H1 (cell line): ENCODE measurements around the gene TRIM15. TPM values are rescaled to one million over a fixed set of nuclear protein-coding genes. Genes with fewer than 3 reads are reported as not detected.
A peak's percentile ranks its signal among the peaks of the same experiment; 100 is the strongest.

Experiments used
- CTCF ChIA-PET: fragments of 300-600 bp; sonication (Branson Sonifier 250); formaldehyde crosslinking; loops from one replicate; lab custom pipeline; 2021; ENCODE audit not compliant: partially characterized antibody; lab: Charles Lee
- POLR2A ChIA-PET: fragments of 300-600 bp; sonication (Branson Sonifier 250); formaldehyde crosslinking; loops from one replicate; lab custom pipeline; 2021; ENCODE audit warnings: inconsistent platforms; ENCODE audit not compliant: partially characterized antibody; lab: Charles Lee
- DNase-seq, 2 experiments: peaks; one replicate each; pipeline versions ENCODE4 v3.0.0 to v3.0.0-alpha.2; 2010 to 2022; ENCODE audit warnings: low spot score in 2 of 2, low read depth in 1 of 2, mixed read lengths in 1 of 2
- FAIRE-seq: peaks from 2 replicates; lab custom pipeline; 2011; peaks lifted over from hg19 to GRCh38; lab: Jason Lieb, UNC
- H2AFZ ChIP-seq: 2 replicates; pipeline ENCODE4 v1.8.1; 2012; ENCODE audit warnings: low read length, inconsistent platforms
- H2AK5ac ChIP-seq: 2 replicates; pipeline ENCODE4 v1.6.1; 2013; ENCODE audit warnings: low read depth, low read length
- H2BK120ac ChIP-seq: replicated peaks from 2 replicates; pipeline ENCODE3; 2013; ENCODE audit warnings: low read depth, low read length, inconsistent platforms
- H2BK12ac ChIP-seq: 2 replicates; pipeline ENCODE4 v1.6.1; 2013; ENCODE audit warnings: low read depth, low read length
- H2BK15ac ChIP-seq: 2 replicates; pipeline ENCODE4 v1.6.1; 2013; ENCODE audit warnings: low read length
- H2BK20ac ChIP-seq: 2 replicates; pipeline ENCODE4 v1.6.1; 2013; ENCODE audit warnings: low read length
- H2BK5ac ChIP-seq: 2 replicates; pipeline ENCODE4 v1.6.1; 2013; ENCODE audit warnings: low read depth, low read length
- H3K14ac ChIP-seq: 2 replicates; pipeline ENCODE4 v1.6.1; 2013; ENCODE audit warnings: inconsistent platforms; ENCODE audit not compliant: insufficient read length
- H3K18ac ChIP-seq: 2 replicates; pipeline ENCODE4 v1.6.1; 2013; ENCODE audit warnings: low read length; ENCODE audit errors: extremely low read depth
- H3K23ac ChIP-seq: 2 replicates; pipeline ENCODE4 v1.6.1; 2013; ENCODE audit warnings: inconsistent platforms; ENCODE audit not compliant: insufficient read length
- H3K23me2 ChIP-seq: 2 replicates; pipeline ENCODE4 v1.6.1; 2013; ENCODE audit warnings: low read depth, low read length
- H3K27ac ChIP-seq: 2 replicates; pipeline ENCODE4 v1.6.1; 2011; ENCODE audit warnings: low read depth, low read length, inconsistent platforms
- H3K27me3 ChIP-seq, 4 experiments: replicated peaks in 1 of 4; 1 replicate in 1 of 4; 2 replicates in 3 of 4; pipeline versions ENCODE4 v1.6.1 to v1.8.1; 2011 to 2013; ENCODE audit warnings: low read length in 3 of 4, mild to moderate bottlenecking in 3 of 4, inconsistent platforms in 2 of 4, mixed read lengths in 2 of 4, moderate library complexity in 1 of 4; ENCODE audit not compliant: control insufficient read depth in 3 of 4, insufficient read depth in 3 of 4; ENCODE audit errors: extremely low read depth in 1 of 4
- H3K36me3 ChIP-seq, 4 experiments: 2 replicates each; pipeline versions ENCODE4 v1.6.1 to v1.8.1; 2011 to 2013; ENCODE audit warnings: mild to moderate bottlenecking in 4 of 4, low read length in 3 of 4, moderate library complexity in 2 of 4, control low read depth in 1 of 4, inconsistent platforms in 1 of 4; ENCODE audit not compliant: insufficient read depth in 4 of 4, control insufficient read depth in 2 of 4
- H3K4ac ChIP-seq: replicated peaks from 2 replicates; pipeline ENCODE3; 2013; ENCODE audit warnings: low read length, low read depth, mixed read lengths, inconsistent platforms; ENCODE audit not compliant: insufficient read length
- H3K4me1 ChIP-seq, 4 experiments: replicated peaks in 1 of 4; 1 replicate in 1 of 4; 2 replicates in 3 of 4; pipeline versions ENCODE4 v1.6.1 to v1.8.1; 2011 to 2013; ENCODE audit warnings: low read length in 3 of 4, inconsistent platforms in 2 of 4, mixed read lengths in 1 of 4; ENCODE audit not compliant: insufficient read depth in 4 of 4, control insufficient read depth in 3 of 4
- H3K4me2 ChIP-seq, 2 experiments: 2 replicates each; pipeline versions ENCODE4 v1.6.1 to v1.8.1; 2011 to 2013; ENCODE audit warnings: low read depth in 2 of 2, low read length in 2 of 2, control low read depth in 1 of 2, inconsistent platforms in 1 of 2, mild to moderate bottlenecking in 1 of 2; ENCODE audit not compliant: insufficient read depth in 1 of 2
- H3K4me3 ChIP-seq, 4 experiments: fragments of 200-600, 300-600 bp in 1 of 4; sonication (generic), shearing (Covaris generic), sonication (Bioruptor Twin) in 1 of 4; 2 replicates each; pipeline versions ENCODE4 v1.5.1 to v1.8.1; 2011 to 2016; ENCODE audit warnings: low read length in 4 of 4, low read depth in 3 of 4, control low read depth in 2 of 4, inconsistent platforms in 2 of 4, mild to moderate bottlenecking in 2 of 4, mixed read lengths in 1 of 4, moderate library complexity in 1 of 4; ENCODE audit not compliant: insufficient read depth in 2 of 4; ENCODE audit errors: extremely low read depth in 1 of 4
- H3K56ac ChIP-seq: replicated peaks from 2 replicates; pipeline ENCODE3; 2013; ENCODE audit warnings: low read depth, mild to moderate bottlenecking, mixed read lengths, low read length, inconsistent platforms; ENCODE audit not compliant: insufficient read length
- H3K79me1 ChIP-seq: 2 replicates; pipeline ENCODE4 v1.6.1; 2013; ENCODE audit warnings: low read depth, low read length, control low read depth
- H3K79me2 ChIP-seq, 2 experiments: 2 replicates each; pipeline versions ENCODE4 v1.6.1 to v1.8.1; 2012 to 2013; ENCODE audit warnings: low read length in 2 of 2, mild to moderate bottlenecking in 2 of 2, inconsistent platforms in 1 of 2; ENCODE audit not compliant: insufficient read depth in 2 of 2, control insufficient read depth in 1 of 2
- H3K9ac ChIP-seq, 4 experiments: replicated peaks in 1 of 4; 1 replicate in 1 of 4; 2 replicates in 3 of 4; pipeline versions ENCODE4 v1.6.1 to v1.8.1; 2011 to 2013; ENCODE audit warnings: low read depth in 3 of 4, low read length in 3 of 4, control low read depth in 2 of 4, mild to moderate bottlenecking in 2 of 4, moderate library complexity in 2 of 4, inconsistent platforms in 1 of 4; ENCODE audit errors: extremely low read depth in 1 of 4
- H3K9me3 ChIP-seq, 2 experiments: 2 replicates each; pipeline versions ENCODE4 v1.6.1 to v1.8.1; 2012 to 2013; ENCODE audit warnings: mild to moderate bottlenecking in 2 of 2, moderate library complexity in 2 of 2, control low read depth in 1 of 2, inconsistent platforms in 1 of 2, low read depth in 1 of 2, low read length in 1 of 2, mixed read lengths in 1 of 2; ENCODE audit not compliant: insufficient read depth in 2 of 2
- H4K20me1 ChIP-seq, 2 experiments: replicated peaks in 1 of 2; 2 replicates each; pipeline versions ENCODE3 to v1.8.1; 2011 to 2013; ENCODE audit warnings: inconsistent platforms in 2 of 2, low read length in 2 of 2, mild to moderate bottlenecking in 1 of 2; ENCODE audit not compliant: insufficient read depth in 2 of 2, control insufficient read depth in 1 of 2
- H4K5ac ChIP-seq: 2 replicates; pipeline ENCODE4 v1.6.1; 2013; ENCODE audit warnings: low read length, low read depth, mixed read lengths, inconsistent platforms; ENCODE audit not compliant: insufficient read length
- H4K8ac ChIP-seq: 2 replicates; pipeline ENCODE4 v1.8.0; 2013; ENCODE audit warnings: mild to moderate bottlenecking, moderate library complexity, low read length, inconsistent platforms; ENCODE audit not compliant: insufficient read depth; ENCODE audit errors: extremely low read depth
- H4K91ac ChIP-seq: replicated peaks from 2 replicates; pipeline ENCODE3; 2013; ENCODE audit warnings: low read length, mixed read lengths, inconsistent platforms; ENCODE audit not compliant: insufficient read length
- TAF1 ChIP-seq: IDR thresholded peaks from 2 replicates; pipeline ENCODE4 v1.6.1; 2011; ENCODE audit warnings: mild to moderate bottlenecking, low read depth, low read length
- TEAD4 ChIP-seq: IDR thresholded peaks from 2 replicates; pipeline ENCODE4 v1.6.1; 2012; ENCODE audit warnings: low read depth, low read length, inconsistent platforms, mixed read lengths
- WGBS, 2 experiments: shearing (Covaris generic) in 1 of 2; methylation state at CpG; one replicate each; pipeline versions ENCODE4 v1.1.6 to v1.1.7; 2013 to 2015; ENCODE audit warnings: low lambda C conversion rate in 2 of 2, mixed read lengths in 2 of 2, inconsistent platforms in 1 of 2, low coverage in 1 of 2, missing lambda C conversion rate in 1 of 2; ENCODE audit not compliant: insufficient replicate concordance in 2 of 2, insufficient coverage in 1 of 2, insufficient read length in 1 of 2; ENCODE audit errors: extremely low coverage in 1 of 2, missing lambda C conversion rate in 1 of 2; 5-methylcytosine and 5-hydroxymethylcytosine counted together
- long read RNA-seq, 2 experiments: library from RNA in 1 of 2; library from capped mRNA in 1 of 2; stranded (forward); transcript quantifications; one replicate each; pipeline ENCODE4 v2.0.0, GENCODE V29; 2021; ENCODE audit warnings: inconsistent platforms in 1 of 2
- polyA minus RNA-seq, 3 experiments: library from RNA; depleted of rRNA, polyadenylated mRNA; stranded (reverse); fragments of >200 nt; gene quantifications; 1 replicate in 2 of 3; 2 replicates in 1 of 3; pipeline ENCODE4 v1.2.3, GENCODE V29; 2011
- polyA plus RNA-seq, 7 experiments: library from polyadenylated mRNA; depleted of rRNA in 3 of 7; stranded (reverse) in 5 of 7; unstranded in 2 of 7; fragments of >200 nt in 5 of 7; fragments of 200-250 nt in 2 of 7; gene quantifications; 1 replicate in 5 of 7; 2 replicates in 1 of 7; 4 replicates in 1 of 7; pipeline versions ENCODE4 v1.2.1 to v1.2.3, GENCODE V29; 2011 to 2013; ENCODE audit warnings: missing spikeins in 2 of 7, mixed read lengths in 2 of 7
- total RNA-seq: library from RNA; stranded (reverse); fragmentation: NEBNext Ultra II Directional; extraction: Animal tissue kit (Norgen Biotek cat#: 25700); gene quantifications from 2 replicates; pipeline ENCODE4 v1.2.1, GENCODE V29; 2021

Gene TRIM15
- total RNA-seq (0.48 and 0.54 TPM in 2 replicates), polyA plus RNA-seq (2011; rRNA removed) (0.18 and 0.19 TPM in 2 replicates), polyA minus RNA-seq (2011; rRNA and poly(A)+ RNA removed) (0.07 and 0.22 TPM in 2 replicates)
- 0.30 TPM for polyA plus RNA-seq (2011; cell fraction: cytosol; rRNA removed)
- polyA plus RNA-seq (2011; cell fraction: nucleus; rRNA removed), result 0.31 TPM
- 0.09 to 0.20 TPM (median 0.13 TPM) in 3 of 4 replicates, not detected in the other for polyA plus RNA-seq (2012, experiment 1 of 2)
- polyA plus RNA-seq (2012, experiment 2 of 2), result 0.12 TPM
- polyA plus RNA-seq (2013, experiment 1 of 2), result 0.16 TPM
- 0.20 TPM for polyA plus RNA-seq (2013, experiment 2 of 2)
- not detected for polyA minus RNA-seq (2011; cell fraction: cytosol; rRNA and poly(A)+ RNA removed)
- 0.70 TPM for polyA minus RNA-seq (2011; cell fraction: nucleus; rRNA and poly(A)+ RNA removed)
- long read RNA-seq, experiment 1, result 0 reads
- long read RNA-seq, experiment 2, result 0 reads

DNA sequence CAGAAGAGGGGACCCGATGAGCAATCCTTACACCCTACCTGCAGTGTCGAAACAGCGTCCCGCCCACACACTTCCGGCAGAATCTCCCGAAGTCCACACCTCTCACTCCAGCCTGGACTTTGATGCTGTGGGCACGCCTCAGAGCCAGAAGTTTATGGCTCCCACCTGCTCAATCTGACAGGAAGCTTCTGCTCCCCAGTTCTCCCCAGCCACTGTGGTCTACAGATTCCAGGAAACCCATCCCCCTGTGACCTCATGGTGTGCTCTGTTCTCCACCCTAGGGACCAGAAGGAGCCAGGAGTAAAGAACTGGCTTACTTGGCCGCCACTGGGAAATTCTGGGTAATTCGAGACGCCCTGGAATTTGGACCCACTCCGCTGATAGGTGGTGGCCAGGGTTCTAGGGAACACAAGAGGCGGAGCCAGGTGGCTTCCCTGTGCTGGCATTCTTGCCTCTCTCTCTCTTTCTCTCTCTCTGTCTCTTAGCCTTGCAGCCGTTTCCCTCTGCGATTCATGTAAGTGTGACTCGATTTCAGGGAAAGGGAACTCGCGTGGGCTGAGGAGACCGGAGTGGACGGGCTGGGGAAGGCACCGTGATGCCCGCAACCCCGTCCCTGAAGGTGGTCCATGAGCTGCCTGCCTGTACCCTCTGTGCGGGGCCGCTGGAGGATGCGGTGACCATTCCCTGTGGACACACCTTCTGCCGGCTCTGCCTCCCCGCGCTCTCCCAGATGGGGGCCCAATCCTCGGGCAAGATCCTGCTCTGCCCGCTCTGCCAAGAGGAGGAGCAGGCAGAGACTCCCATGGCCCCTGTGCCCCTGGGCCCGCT is at the start of gene TRIM15:
Gene TRIM15 (plus strand): TSS at position 457 of the 828 bp plus-strand sequence. CDS start 139 bp downstream, at position 596.
- no peak within 1 kb of the TSS for H3K27ac ChIP-seq
- no peaks in the 10 kb centered on the region for H3K23me2 ChIP-seq
- H4K91ac ChIP-seq, result no peak within 1 kb of the TSS
- FAIRE-seq, result no peak
- H3K9me3 ChIP-seq, result no peaks in the 10 kb centered on the region
- H3K79me2 ChIP-seq, result no peaks in the 10 kb centered on the region
- H3K4me2 ChIP-seq, result peak within 1 kb of the TSS; percentile 9 to 17; a peak in 1 of 4 replicates
- no peaks in the 10 kb centered on the region for H3K36me3 ChIP-seq
- H3K27me3 ChIP-seq, result peaks cover 0 to 5% (median 2%) of the 10 kb centered on the region in 4 experiments; a peak in 3 of 7 replicates
- POLR2A ChIA-PET, result interaction anchor here (0.8 kb wide), 1 partner anchor 102 kb away, joined by 3 read pairs; the partner anchor contains the start of gene POLR1H
- H2BK20ac ChIP-seq, result no peak within 1 kb of the TSS
- peak within 1 kb of the TSS; percentile 90 for H2AFZ ChIP-seq
- H3K4me1 ChIP-seq, result peaks cover 0 to 4% (median 2%) of the 10 kb centered on the region in 4 experiments; a peak in 1 of 7 replicates
- peak within 1 kb of the TSS; percentile 41; the same call in 1 of the 2 replicates for H4K8ac ChIP-seq
- H2BK15ac ChIP-seq, result no peak within 1 kb of the TSS
- H3K14ac ChIP-seq, result no peak within 1 kb of the TSS
- peak within 1 kb of the TSS; percentile 48; the same call in 1 of the 2 replicates for H3K18ac ChIP-seq
- H4K5ac ChIP-seq, result no peak within 1 kb of the TSS
- H2BK12ac ChIP-seq, result 0 out of 2 replicates have a peak within 1 kb of the TSS, but pooled peaks have one; percentile 17
- H3K4ac ChIP-seq, result no peak within 1 kb of the TSS
- no peak within 1 kb of the TSS for H3K56ac ChIP-seq
- H3K9ac ChIP-seq, result no peak within 1 kb of the TSS
- no peaks in the 10 kb centered on the region for H3K79me1 ChIP-seq
- no peaks in the 10 kb centered on the region for H4K20me1 ChIP-seq
- H2BK120ac ChIP-seq, result no peak within 1 kb of the TSS
- no peak within 1 kb of the TSS for H2AK5ac ChIP-seq
- H3K4me3 ChIP-seq, result no peak within 1 kb of the TSS
- 85% methylated on average over 24 of the region's 31 CpGs; no CpG with 5 or more reads in 1 of the 2 experiments for whole genome bisulfite sequencing, 2 experiments
- CTCF ChIA-PET, result interaction anchor here (0.6 to 1.5 kb wide), 5 partner anchors 15 to 61 kb away, joined by 3 to 13 read pairs (median 3); no protein-coding TSS in a partner anchor
- no peak within 1 kb of the TSS for H3K23ac ChIP-seq
- no peak for DNase-seq
- TF ChIP-seq TAF1, result no peak
- TF ChIP-seq TEAD4, result peak; percentile 17; the same call in 1 of the 2 replicates
- no peak within 1 kb of the TSS for H2BK5ac ChIP-seq
